AG08395 (cell line): ENCODE data around the gene SEM1.
"Not testable (repeated sequence)": the region's sequence is repeated elsewhere in the genome, so short reads cannot be mapped to it uniquely, and the experiment has no call there.

Experiments
- DNase-seq: peaks from one replicate; pipeline ENCODE4 v3.0.0; 2012; ENCODE audit warnings: mixed read lengths, low spot score

The SEM1 gene

GRCh38 chr7:96701258-96701657, 8.4 kb downstream of the SEM1 start:
- DNase-seq = no peak

- DNase-seq = no peak
Measured at GRCh38 chr7:96700516-96700915, 9.1 kb downstream of the SEM1 start.

GRCh38 chr7:96699219-96699871, 10.3 kb downstream of the SEM1 start:
- no peak for DNase-seq

GRCh38 chr7:96698449-96698848, 11.2 kb downstream of the SEM1 start:
- not testable (repeated sequence) for DNase-seq

GRCh38 chr7:96697822-96698221, 11.8 kb downstream of the SEM1 start:
- DNase-seq = no peak

- no peak for DNase-seq
Measured at GRCh38 chr7:96695581-96695980, 14.1 kb downstream of the SEM1 start.

GRCh38 chr7:96694082-96694481, 15.6 kb downstream of the SEM1 start:
- DNase-seq = no peak

- DNase-seq = no peak
Measured at GRCh38 chr7:96691702-96692101, 17.9 kb downstream of the SEM1 start.

- no peak for DNase-seq
Measured at GRCh38 chr7:96689414-96689813, 20.2 kb downstream of the SEM1 start.

- DNase-seq = no peak
Measured at GRCh38 chr7:96686305-96686704, 23.3 kb downstream of the SEM1 start.

GRCh38 chr7:96685755-96686154, 23.9 kb downstream of the SEM1 start:
- no peak for DNase-seq

- DNase-seq = no peak
Measured at GRCh38 chr7:96685353-96685752, 24.3 kb downstream of the SEM1 start.

GRCh38 chr7:96679886-96680285, 29.8 kb downstream of the SEM1 start:
- no peak for DNase-seq

- no peak for DNase-seq
Measured at GRCh38 chr7:96676919-96677318, 32.7 kb downstream of the SEM1 start.

GRCh38 chr7:96675548-96675947, 34.1 kb downstream of the SEM1 start:
- DNase-seq = no peak

- DNase-seq = no peak
Measured at GRCh38 chr7:96674565-96674964, 35.1 kb downstream of the SEM1 start.

GRCh38 chr7:96671854-96672253, 37.8 kb downstream of the SEM1 start:
- no peak for DNase-seq

GRCh38 chr7:96670338-96671289, 39.0 kb downstream of the SEM1 start:
- DNase-seq = no peak

GRCh38 chr7:96669812-96670211, 39.8 kb downstream of the SEM1 start:
- no peak for DNase-seq

- no peak for DNase-seq
Measured at GRCh38 chr7:96667026-96667425, 42.6 kb downstream of the SEM1 start.

GRCh38 chr7:96665689-96666088, 44.0 kb downstream of the SEM1 start:
- no peak for DNase-seq

GRCh38 chr7:96664793-96665192, 44.9 kb downstream of the SEM1 start:
- no peak for DNase-seq

GRCh38 chr7:96663871-96664445, 45.7 kb downstream of the SEM1 start:
- DNase-seq = no peak
